Tibial nerve (tissue), 4 donors: ENCODE measurements around the gene PLEKHG4. TPM values are rescaled to one million over a fixed set of nuclear protein-coding genes. Genes with fewer than 3 reads are reported as not detected.
A peak's percentile ranks its signal among the peaks of the same experiment; 100 is the strongest.

Source experiments
- DNase-seq, 2 donors: peaks; one replicate each; pipeline ENCODE4 v3.0.0-alpha.2; 2019; ENCODE audit warnings: low spot score in 2 of 2
- H3K27ac ChIP-seq, 4 donors: fragments of 200-600 bp; sonication (generic) in 3 of 4; one replicate each; pipeline ENCODE4 v1.5.1; 2017 to 2019; ENCODE audit warnings: mild to moderate bottlenecking in 1 of 4
- H3K27me3 ChIP-seq, 2 donors: fragments of 200-600 bp; sonication (generic) in 1 of 2; one replicate each; pipeline versions ENCODE4 v1.5.1 to v1.6.0; 2017 to 2019
- H3K36me3 ChIP-seq, 3 donors: fragments of 200-600 bp; sonication (generic); one replicate each; pipeline ENCODE4 v1.5.1; 2018 to 2019
- H3K4me1 ChIP-seq, 4 donors: fragments of 200-600 bp; sonication (generic) in 3 of 4; one replicate each; pipeline ENCODE4 v1.5.1; 2017 to 2019
- H3K4me3 ChIP-seq, 4 donors: fragments of 200-600 bp; sonication (generic) in 3 of 4; one replicate each; pipeline ENCODE4 v1.5.1; 2017 to 2019; ENCODE audit warnings: mild to moderate bottlenecking in 1 of 4, moderate library complexity in 1 of 4
- H3K9me3 ChIP-seq, 4 donors: fragments of 200-600 bp; sonication (generic) in 3 of 4; one replicate each; pipeline ENCODE4 v1.5.1; 2017 to 2019
- CTCF ChIP-seq, 5 experiments: fragments of 200-600 bp in 3 of 5; fragments of 450-650 bp in 2 of 5; sonication (generic) in 3 of 5; IDR thresholded peaks; one replicate each; pipeline ENCODE4 v1.5.1; 2016 to 2019; ENCODE audit warnings: antibody characterized with exemption in 5 of 5, mild to moderate bottlenecking in 3 of 5, moderate library complexity in 2 of 5
- EP300 ChIP-seq, 2 donors: sonication (generic); formaldehyde crosslinking; IDR thresholded peaks; one replicate each; pipeline ENCODE4 v1.6.1; 2017; ENCODE audit warnings: antibody characterized with exemption in 2 of 2, mild to moderate bottlenecking in 1 of 2
- POLR2A ChIP-seq, 2 donors: fragments of 450-650 bp; IDR thresholded peaks; one replicate each; pipeline ENCODE4 v1.6.1; 2017; ENCODE audit warnings: antibody characterized with exemption in 2 of 2, mild to moderate bottlenecking in 2 of 2, moderate library complexity in 2 of 2
- WGBS, 2 donors: methylation state at CpG; one replicate each; pipeline ENCODE4 v1.1.5; 2018; 5-methylcytosine and 5-hydroxymethylcytosine counted together
- total RNA-seq, 4 donors: library from RNA; depleted of rRNA; stranded (reverse); fragments of >200 nt; gene quantifications; one replicate each; pipeline ENCODE4 v1.1.0, GENCODE V29; 2016

Gene PLEKHG4
- total RNA-seq, 4 donors from 2014 or later, result 25.6 to 42.4 (median 34.6) TPM

GRCh38 chr16:67317853-67318252, 38.5 kb downstream of the PLEKHG4 start:
- Histone ChIP-seq H3K9me3 (no peaks in the 10 kb centered on the region), H3K36me3 (no peaks in the 10 kb centered on the region), H3K4me3 (no peak overlapping the region), H3K27me3 (peaks cover 0 to 6% of the 10 kb centered on the region in 2 donors), H3K27ac (no peak overlapping the region), H3K4me1 (no peaks in the 10 kb centered on the region)
- DNase-seq, result no peak
- TF ChIP-seq CTCF (IDR thresholded peaks at IDR 0.05) (no peak), EP300 (IDR thresholded peaks at IDR 0.05) (no peak), POLR2A (IDR thresholded peaks at IDR 0.05) (no peak)

GRCh38 chr16:67326115-67326471, 46.8 kb downstream of the PLEKHG4 start:
- H3K9me3 ChIP-seq, result no peaks in the 10 kb centered on the region

GRCh38 chr16:67326472-67327309, 47.4 kb downstream of the PLEKHG4 start, which contains the start of the genes KCTD19 and LRRC36:
KCTD19 (minus strand) TSS chr16:67326741; CDS start chr16:67326707, 34 bp downstream.
LRRC36 (plus strand) TSS chr16:67326815; CDS start chr16:67326863, 48 bp downstream.
- TF ChIP-seq CTCF (IDR thresholded peaks at IDR 0.05) (peak in 4 of 5 experiments; percentile 33 to 58 (median 47)), POLR2A (IDR thresholded peaks at IDR 0.05) (no peak), EP300 (IDR thresholded peaks at IDR 0.05) (no peak)
- no peaks in the 10 kb centered on the region for H3K36me3 ChIP-seq
- DNase-seq, result peak in 1 of 2 donors; percentile 21
- H3K4me1 ChIP-seq, result peaks cover 0 to 20% (median 2%) of the 10 kb centered on the region in 4 donors
- 7 to 8% methylated on average over 53 to 55 of the region's 61 CpGs for WGBS, 2 donors
- H3K4me3 ChIP-seq, result peak within 1 kb of the TSS; percentile 27 to 59 (median 43)
- H3K9me3 ChIP-seq, result no peaks in the 10 kb centered on the region
- H3K27ac ChIP-seq, result peak within 1 kb of the TSS in 2 of 4 donors; percentile 15 to 77
- H3K27me3 ChIP-seq, result peaks cover 0 to 24% of the 10 kb centered on the region in 2 donors

More at GRCh38 chr16:67326115-67326471, 46.8 kb downstream of the PLEKHG4 start:
- Histone ChIP-seq H3K36me3 (no peaks in the 10 kb centered on the region), H3K4me3 (peak overlapping the region; percentile 27 to 59 (median 43)), H3K4me1 (peaks cover 0 to 20% (median 2%) of the 10 kb centered on the region in 4 donors), H3K27me3 (peaks cover 0 to 24% of the 10 kb centered on the region in 2 donors), H3K27ac (peak overlapping the region in 1 of 4 donors; percentile 77)
- 36 to 43% methylated on average over 11 of the region's 11 CpGs for WGBS, 2 donors
- TF ChIP-seq EP300 (IDR thresholded peaks at IDR 0.05), result no peak
- no peak for TF ChIP-seq POLR2A (IDR thresholded peaks at IDR 0.05)
- no peak for TF ChIP-seq CTCF (IDR thresholded peaks at IDR 0.05)
- DNase-seq, result no peak

GRCh38 chr16:67327743-67328142, 48.4 kb downstream of the PLEKHG4 start:
- Histone ChIP-seq H3K27ac (no peak overlapping the region), H3K4me1 (peaks cover 0 to 20% (median 2%) of the 10 kb centered on the region in 4 donors), H3K27me3 (peaks cover 0 to 20% of the 10 kb centered on the region in 2 donors), H3K9me3 (no peaks in the 10 kb centered on the region), H3K36me3 (no peaks in the 10 kb centered on the region), H3K4me3 (no peak overlapping the region)
- TF ChIP-seq EP300 (IDR thresholded peaks at IDR 0.05) (no peak), POLR2A (IDR thresholded peaks at IDR 0.05) (no peak), CTCF (IDR thresholded peaks at IDR 0.05) (no peak)
- no peak for DNase-seq
- 55 to 60% methylated on average over 3 of the region's 3 CpGs for WGBS, 2 donors

- WGBS, 2 donors, result 68 to 69% methylated on average over 5 of the region's 5 CpGs
- TF ChIP-seq CTCF (IDR thresholded peaks at IDR 0.05), result no peak
- TF ChIP-seq EP300 (IDR thresholded peaks at IDR 0.05), result no peak
- TF ChIP-seq POLR2A (IDR thresholded peaks at IDR 0.05), result no peak
- DNase-seq, result no peak
- Histone ChIP-seq H3K27ac (no peak overlapping the region), H3K4me1 (peaks cover 0 to 16% (median 2%) of the 10 kb centered on the region in 4 donors), H3K4me3 (no peak overlapping the region), H3K36me3 (no peaks in the 10 kb centered on the region), H3K9me3 (peaks cover 0 to 5% (median 0%) of the 10 kb centered on the region in 4 donors), H3K27me3 (peaks cover 0 to 11% of the 10 kb centered on the region in 2 donors)
Measured at GRCh38 chr16:67329901-67330300, 50.6 kb downstream of the PLEKHG4 start.
